HEK293 (cell line): Measurements from ENCODE around the gene ZBTB22.

Experiments used
- ELK4 ChIP-seq: IDR thresholded peaks from 2 replicates; pipeline ENCODE4 v1.6.1; 2011; ENCODE audit warnings: mild to moderate bottlenecking, low read depth, low read length, borderline replicate concordance
- GLI4 ChIP-seq: fragments of 450-650 bp; formaldehyde crosslinking; IDR thresholded peaks from 2 replicates; pipeline ENCODE4 v1.5.1; 2016; ENCODE audit warnings: missing biosample characterization, missing genetic modification characterization
- KLF7 ChIP-seq: fragments of 450-650 bp; formaldehyde crosslinking; IDR thresholded peaks from 2 replicates; pipeline ENCODE4 v1.5.1; 2016; ENCODE audit warnings: missing biosample characterization, missing genetic modification characterization, borderline replicate concordance
- KLF8 ChIP-seq: fragments of 450-650 bp; formaldehyde crosslinking; IDR thresholded peaks from 2 replicates; pipeline ENCODE4 v1.5.1; 2016; ENCODE audit warnings: missing biosample characterization, missing genetic modification characterization
- TSHZ1 ChIP-seq: fragments of 450-650 bp; formaldehyde crosslinking; IDR thresholded peaks from 2 replicates; pipeline ENCODE4 v1.5.1; 2016; ENCODE audit warnings: missing biosample characterization, missing genetic modification characterization, borderline replicate concordance
- ZFP3 ChIP-seq: fragments of 450-650 bp; formaldehyde crosslinking; IDR thresholded peaks from 2 replicates; pipeline ENCODE4 v1.5.1; 2016; ENCODE audit warnings: low read depth, missing biosample characterization, missing genetic modification characterization
- ZNF19 ChIP-seq: fragments of 450-650 bp; formaldehyde crosslinking; IDR thresholded peaks from 2 replicates; pipeline ENCODE4; 2016; ENCODE audit warnings: missing biosample characterization, missing genetic modification characterization, low read depth
- ZNF266 ChIP-seq: fragments of 450-650 bp; formaldehyde crosslinking; IDR thresholded peaks from 2 replicates; pipeline ENCODE4 v1.5.1; 2016; ENCODE audit warnings: missing biosample characterization, missing genetic modification characterization, low read depth
- ZNF324 ChIP-seq: fragments of 450-650 bp; formaldehyde crosslinking; IDR thresholded peaks from 2 replicates; pipeline ENCODE4 v1.5.1; 2016; ENCODE audit warnings: missing biosample characterization, missing genetic modification characterization
- ZNF433 ChIP-seq: fragments of 450-650 bp; formaldehyde crosslinking; IDR thresholded peaks from 2 replicates; pipeline ENCODE4 v1.5.1; 2016; ENCODE audit warnings: missing biosample characterization, missing genetic modification characterization, low read depth
- ZNF514 ChIP-seq: fragments of 450-650 bp; formaldehyde crosslinking; IDR thresholded peaks from 2 replicates; pipeline ENCODE4 v1.5.1; 2016; ENCODE audit warnings: missing biosample characterization, missing genetic modification characterization
- ZNF629 ChIP-seq: fragments of 450-650 bp; formaldehyde crosslinking; IDR thresholded peaks from 2 replicates; pipeline ENCODE4 v1.5.1; 2017; ENCODE audit warnings: missing biosample characterization, missing genetic modification characterization
- ZNF707 ChIP-seq: fragments of 450-650 bp; formaldehyde crosslinking; IDR thresholded peaks from 2 replicates; pipeline ENCODE4 v1.5.1; 2016; ENCODE audit warnings: missing biosample characterization, missing genetic modification characterization
- ZSCAN5A ChIP-seq: fragments of 450-650 bp; formaldehyde crosslinking; IDR thresholded peaks from 2 replicates; pipeline ENCODE4 v1.5.1; 2016; ENCODE audit warnings: missing biosample characterization, missing genetic modification characterization
- TF ChIP-seq, protein P1 (sequence below): fragments of 450-650 bp; formaldehyde crosslinking; IDR thresholded peaks from 2 replicates; pipeline ENCODE4 v1.5.1; 2016; ENCODE audit warnings: missing biosample characterization, missing genetic modification characterization
- TF ChIP-seq, protein P2 (sequence below): fragments of 450-650 bp; formaldehyde crosslinking; IDR thresholded peaks from 2 replicates; pipeline ENCODE4 v1.5.1; 2017; ENCODE audit warnings: missing biosample characterization, missing genetic modification characterization

ZBTB22 gene

DNA sequence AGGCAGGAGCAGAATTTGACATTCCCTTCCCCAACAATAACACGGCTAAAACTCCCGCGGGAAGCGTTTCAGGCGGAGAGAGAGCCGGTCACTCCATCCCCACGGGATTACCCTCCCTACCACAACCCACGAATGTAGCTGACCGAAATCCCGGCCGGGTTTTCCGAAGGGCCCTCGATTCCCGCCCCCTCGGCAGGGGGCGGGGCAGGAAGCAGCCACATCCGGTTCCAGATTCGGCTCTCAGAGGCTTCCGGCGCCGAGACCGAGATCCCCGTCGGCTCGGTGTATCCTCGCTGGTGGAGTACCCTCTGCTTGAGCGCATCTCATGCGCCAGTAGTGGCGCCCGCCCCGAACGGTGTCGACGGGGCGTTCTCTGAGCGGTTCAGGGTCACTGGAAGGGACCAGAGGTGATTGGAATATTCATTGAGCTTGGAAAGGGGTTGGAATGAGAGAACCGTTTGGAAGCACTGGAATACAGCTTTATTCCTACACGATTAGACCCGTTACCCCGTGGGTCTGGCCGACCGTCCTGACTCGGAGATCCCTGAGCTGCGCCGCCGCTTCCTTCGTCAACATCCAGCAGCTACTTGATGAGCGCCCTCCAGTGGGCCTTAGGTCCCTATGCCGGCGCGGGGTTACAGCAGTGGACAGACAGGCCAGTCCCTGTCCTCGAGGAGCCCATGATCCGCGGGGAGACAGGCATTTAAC, 18.2 kb downstream of the ZBTB22 start (continued):
- TF ChIP-seq, protein P1, sequence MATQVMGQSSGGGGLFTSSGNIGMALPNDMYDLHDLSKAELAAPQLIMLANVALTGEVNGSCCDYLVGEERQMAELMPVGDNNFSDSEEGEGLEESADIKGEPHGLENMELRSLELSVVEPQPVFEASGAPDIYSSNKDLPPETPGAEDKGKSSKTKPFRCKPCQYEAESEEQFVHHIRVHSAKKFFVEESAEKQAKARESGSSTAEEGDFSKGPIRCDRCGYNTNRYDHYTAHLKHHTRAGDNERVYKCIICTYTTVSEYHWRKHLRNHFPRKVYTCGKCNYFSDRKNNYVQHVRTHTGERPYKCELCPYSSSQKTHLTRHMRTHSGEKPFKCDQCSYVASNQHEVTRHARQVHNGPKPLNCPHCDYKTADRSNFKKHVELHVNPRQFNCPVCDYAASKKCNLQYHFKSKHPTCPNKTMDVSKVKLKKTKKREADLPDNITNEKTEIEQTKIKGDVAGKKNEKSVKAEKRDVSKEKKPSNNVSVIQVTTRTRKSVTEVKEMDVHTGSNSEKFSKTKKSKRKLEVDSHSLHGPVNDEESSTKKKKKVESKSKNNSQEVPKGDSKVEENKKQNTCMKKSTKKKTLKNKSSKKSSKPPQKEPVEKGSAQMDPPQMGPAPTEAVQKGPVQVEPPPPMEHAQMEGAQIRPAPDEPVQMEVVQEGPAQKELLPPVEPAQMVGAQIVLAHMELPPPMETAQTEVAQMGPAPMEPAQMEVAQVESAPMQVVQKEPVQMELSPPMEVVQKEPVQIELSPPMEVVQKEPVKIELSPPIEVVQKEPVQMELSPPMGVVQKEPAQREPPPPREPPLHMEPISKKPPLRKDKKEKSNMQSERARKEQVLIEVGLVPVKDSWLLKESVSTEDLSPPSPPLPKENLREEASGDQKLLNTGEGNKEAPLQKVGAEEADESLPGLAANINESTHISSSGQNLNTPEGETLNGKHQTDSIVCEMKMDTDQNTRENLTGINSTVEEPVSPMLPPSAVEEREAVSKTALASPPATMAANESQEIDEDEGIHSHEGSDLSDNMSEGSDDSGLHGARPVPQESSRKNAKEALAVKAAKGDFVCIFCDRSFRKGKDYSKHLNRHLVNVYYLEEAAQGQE, result peak; percentile 27; the same call in 1 of the 2 replicates
- no peak for TF ChIP-seq ZNF514
- no peak for TF ChIP-seq ZFP3 (tag by site-specific recombination)
- no peak for TF ChIP-seq ZNF266 (tag by site-specific recombination)
- 0 out of 2 replicates have a peak, but pooled peaks have one; percentile 14 for TF ChIP-seq TSHZ1 (tag by site-specific recombination)
- no peak for TF ChIP-seq ZNF433 (tag by site-specific recombination)
- TF ChIP-seq KLF8, result peak; percentile 82
- TF ChIP-seq ZSCAN5A (tag by site-specific recombination), result 0 out of 2 replicates have a peak, but pooled peaks have one; percentile 45
- no peak for TF ChIP-seq GLI4 (tag by site-specific recombination)
- peak; percentile 94 for TF ChIP-seq ELK4
- TF ChIP-seq ZNF707 (tag by site-specific recombination), result no peak
- TF ChIP-seq ZNF324 (tag by site-specific recombination), result peak; percentile 45; the same call in 1 of the 2 replicates
- no peak for TF ChIP-seq KLF7
- TF ChIP-seq, protein P2, sequence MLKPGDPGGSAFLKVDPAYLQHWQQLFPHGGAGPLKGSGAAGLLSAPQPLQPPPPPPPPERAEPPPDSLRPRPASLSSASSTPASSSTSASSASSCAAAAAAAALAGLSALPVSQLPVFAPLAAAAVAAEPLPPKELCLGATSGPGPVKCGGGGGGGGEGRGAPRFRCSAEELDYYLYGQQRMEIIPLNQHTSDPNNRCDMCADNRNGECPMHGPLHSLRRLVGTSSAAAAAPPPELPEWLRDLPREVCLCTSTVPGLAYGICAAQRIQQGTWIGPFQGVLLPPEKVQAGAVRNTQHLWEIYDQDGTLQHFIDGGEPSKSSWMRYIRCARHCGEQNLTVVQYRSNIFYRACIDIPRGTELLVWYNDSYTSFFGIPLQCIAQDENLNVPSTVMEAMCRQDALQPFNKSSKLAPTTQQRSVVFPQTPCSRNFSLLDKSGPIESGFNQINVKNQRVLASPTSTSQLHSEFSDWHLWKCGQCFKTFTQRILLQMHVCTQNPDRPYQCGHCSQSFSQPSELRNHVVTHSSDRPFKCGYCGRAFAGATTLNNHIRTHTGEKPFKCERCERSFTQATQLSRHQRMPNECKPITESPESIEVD, result no peak
- TF ChIP-seq ZNF19 (tag by site-specific recombination), result no peak
- peak; percentile 71 for TF ChIP-seq ZNF629 (tag by site-specific recombination)
- TF ChIP-seq, all 188 proteins: peak for 65
